ENCODE data around the gene NMRAL1.

The NMRAL1 gene

GRCh38 chr16:4517812-4518680, 43.6 kb upstream of the NMRAL1 start:
- Histone ChIP-seq H3K9me3 (ENCODE audit: severe bottlenecking) (no peaks in the 10 kb centered on the region), H3K36me3 (peaks cover 14% of the 10 kb centered on the region), H3K4me3 (ENCODE audit: low read depth, low read length) (no peak overlapping the region), H3K27me3 (ENCODE audit: insufficient read depth, low read depth, severe bottlenecking) (no peaks in the 10 kb centered on the region), H3K27ac (no peak overlapping the region; the same call in 1 of the 2 replicates)
- DNase-seq = peak; percentile 77
- TF ChIP-seq, protein P1, sequence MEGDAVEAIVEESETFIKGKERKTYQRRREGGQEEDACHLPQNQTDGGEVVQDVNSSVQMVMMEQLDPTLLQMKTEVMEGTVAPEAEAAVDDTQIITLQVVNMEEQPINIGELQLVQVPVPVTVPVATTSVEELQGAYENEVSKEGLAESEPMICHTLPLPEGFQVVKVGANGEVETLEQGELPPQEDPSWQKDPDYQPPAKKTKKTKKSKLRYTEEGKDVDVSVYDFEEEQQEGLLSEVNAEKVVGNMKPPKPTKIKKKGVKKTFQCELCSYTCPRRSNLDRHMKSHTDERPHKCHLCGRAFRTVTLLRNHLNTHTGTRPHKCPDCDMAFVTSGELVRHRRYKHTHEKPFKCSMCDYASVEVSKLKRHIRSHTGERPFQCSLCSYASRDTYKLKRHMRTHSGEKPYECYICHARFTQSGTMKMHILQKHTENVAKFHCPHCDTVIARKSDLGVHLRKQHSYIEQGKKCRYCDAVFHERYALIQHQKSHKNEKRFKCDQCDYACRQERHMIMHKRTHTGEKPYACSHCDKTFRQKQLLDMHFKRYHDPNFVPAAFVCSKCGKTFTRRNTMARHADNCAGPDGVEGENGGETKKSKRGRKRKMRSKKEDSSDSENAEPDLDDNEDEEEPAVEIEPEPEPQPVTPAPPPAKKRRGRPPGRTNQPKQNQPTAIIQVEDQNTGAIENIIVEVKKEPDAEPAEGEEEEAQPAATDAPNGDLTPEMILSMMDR (IDR thresholded peaks at IDR 0.05; ENCODE audit: low read depth, low read length) = peak; percentile 91

DNA sequence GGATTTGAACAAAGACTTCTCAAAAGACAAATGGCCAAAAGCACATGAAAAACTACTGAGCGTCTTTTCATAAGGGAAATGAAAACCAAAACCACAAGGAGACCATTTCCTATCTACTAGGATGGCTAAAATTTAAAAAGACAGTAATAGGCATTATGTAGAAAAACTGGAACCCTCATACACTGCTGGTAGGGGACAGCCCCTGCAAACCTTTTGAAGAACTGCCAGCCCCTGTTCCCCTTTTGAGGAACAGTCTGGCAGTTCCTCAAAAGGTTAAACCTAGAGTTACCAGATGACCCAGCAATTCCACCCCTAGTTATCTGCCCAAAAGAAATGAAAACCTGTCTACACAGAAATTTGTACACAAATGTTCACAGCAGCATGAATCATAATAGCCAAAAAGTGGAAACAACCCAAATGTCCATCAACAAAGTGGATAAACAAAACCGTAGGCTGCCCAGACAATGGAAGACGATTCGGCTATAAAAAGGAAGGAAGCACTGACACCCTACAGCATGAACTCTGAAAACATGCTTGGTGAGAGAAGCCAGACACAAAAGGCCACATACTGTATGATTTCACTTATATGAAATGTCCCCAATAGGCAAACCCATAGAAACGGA, 41.3 kb upstream of the NMRAL1 start:
- Histone ChIP-seq H3K27me3 (ENCODE audit: insufficient read depth, low read depth, severe bottlenecking) (no peaks in the 10 kb centered on the region), H3K9me3 (ENCODE audit: severe bottlenecking) (no peaks in the 10 kb centered on the region), H3K36me3 (peaks cover 34% of the 10 kb centered on the region), H3K4me3 (ENCODE audit: low read depth, low read length) (no peak overlapping the region), H3K27ac (no peak overlapping the region)
- DNase-seq = no peak
- TF ChIP-seq, protein P1 (IDR thresholded peaks at IDR 0.05; ENCODE audit: low read depth, low read length) = no peak

DNA sequence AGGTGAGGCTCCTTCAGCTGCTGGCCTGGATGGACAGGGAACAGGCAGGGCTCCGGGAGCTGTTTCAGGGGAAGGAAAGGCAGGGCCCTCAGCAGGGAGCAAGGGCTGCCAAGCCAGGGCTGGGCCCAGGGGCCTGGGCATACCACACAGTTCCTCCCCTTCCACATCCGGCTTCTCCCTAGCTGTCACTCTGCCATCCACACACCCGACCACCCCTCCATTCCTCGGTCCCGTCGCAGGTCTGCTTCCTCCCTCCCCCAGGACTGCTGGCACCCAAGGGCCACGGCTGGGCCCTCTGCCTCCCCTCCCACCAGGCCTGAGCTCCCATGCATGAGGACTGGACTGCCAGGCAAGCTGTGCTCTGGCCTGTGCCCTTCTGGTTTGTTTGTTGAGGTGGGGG, 40.2 kb upstream of the NMRAL1 start:
- Histone ChIP-seq H3K27ac (no peak overlapping the region), H3K27me3 (ENCODE audit: insufficient read depth, low read depth, severe bottlenecking) (no peaks in the 10 kb centered on the region), H3K4me3 (ENCODE audit: low read depth, low read length) (no peak overlapping the region), H3K36me3 (peaks cover 45% of the 10 kb centered on the region), H3K9me3 (ENCODE audit: severe bottlenecking) (no peaks in the 10 kb centered on the region)
- DNase-seq = no peak
- TF ChIP-seq, protein P1 (IDR thresholded peaks at IDR 0.05; ENCODE audit: low read depth, low read length) = no peak

DNA sequence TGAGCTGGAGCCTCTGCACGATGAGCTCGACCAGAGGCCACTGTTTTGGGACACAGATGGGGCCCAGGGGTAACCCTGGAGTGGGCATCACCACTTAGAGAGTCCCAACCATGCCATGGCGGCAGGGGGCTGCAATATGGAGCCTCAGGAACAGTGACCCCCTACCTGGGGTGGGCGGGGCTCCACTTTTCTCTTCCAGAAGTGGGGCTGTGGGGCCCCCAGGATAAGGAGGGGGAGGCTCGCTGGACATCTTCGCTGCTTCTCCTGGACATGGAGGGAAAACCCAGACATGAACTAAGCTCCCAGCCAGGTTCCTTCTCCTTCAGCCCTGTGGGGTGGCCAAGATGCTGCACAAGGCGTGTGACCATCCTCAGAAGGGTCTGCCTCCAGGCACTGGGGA, 39.5 kb upstream of the NMRAL1 start:
- no peaks in the 10 kb centered on the region for H3K27me3 ChIP-seq (ENCODE audit: insufficient read depth, low read depth, severe bottlenecking)
- H3K36me3 ChIP-seq = peaks cover 53% of the 10 kb centered on the region
- TF ChIP-seq, protein P1 (IDR thresholded peaks at IDR 0.05; ENCODE audit: low read depth, low read length) = no peak
- no peaks in the 10 kb centered on the region for H3K9me3 ChIP-seq (ENCODE audit: severe bottlenecking)
- no peak overlapping the region for H3K4me3 ChIP-seq (ENCODE audit: low read depth, low read length)
- no peak for DNase-seq
- H3K27ac ChIP-seq = no peak overlapping the region

DNA sequence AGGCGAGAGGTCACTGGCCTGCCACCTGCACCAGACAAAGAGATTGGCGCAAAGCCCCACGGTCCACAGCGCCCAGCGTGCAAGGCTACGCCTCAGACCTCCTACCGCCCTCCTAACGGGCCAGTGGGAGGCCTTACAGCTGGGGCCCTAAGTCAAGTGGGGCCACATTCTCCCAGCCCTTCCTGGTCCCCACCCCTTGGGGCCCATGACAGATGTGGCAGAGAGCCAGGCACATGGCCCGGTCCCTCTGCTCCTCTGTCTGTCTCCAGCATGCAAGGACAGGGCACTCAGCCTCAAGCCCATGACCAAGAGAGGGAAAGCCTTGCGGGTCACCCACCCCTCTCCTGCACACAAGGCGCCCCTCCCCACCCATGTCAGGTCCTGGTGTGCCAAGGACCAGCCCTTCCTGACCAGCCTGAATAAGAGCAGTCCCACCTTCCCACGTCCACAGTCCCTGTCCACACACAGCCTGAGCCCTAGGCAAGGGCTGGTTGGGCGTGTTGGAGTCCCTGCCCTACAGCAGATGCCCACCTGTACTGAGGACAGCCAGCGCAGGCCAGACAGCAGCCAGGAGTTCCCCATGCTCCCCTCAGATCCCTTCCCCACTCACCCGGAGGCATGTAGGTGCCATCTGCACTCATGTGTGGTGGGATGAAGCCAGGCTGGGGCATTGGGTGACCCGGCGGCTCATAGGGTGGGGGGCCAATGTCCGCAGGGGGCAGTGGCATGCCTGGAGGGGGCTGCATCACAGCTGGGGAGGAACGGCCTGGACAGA, 38.8 kb upstream of the NMRAL1 start:
- TF ChIP-seq, protein P1 (IDR thresholded peaks at IDR 0.05; ENCODE audit: low read depth, low read length) = no peak
- no peak for DNase-seq
- H3K9me3 ChIP-seq (ENCODE audit: severe bottlenecking) = no peaks in the 10 kb centered on the region
- no peak overlapping the region for H3K27ac ChIP-seq
- no peaks in the 10 kb centered on the region for H3K27me3 ChIP-seq (ENCODE audit: insufficient read depth, low read depth, severe bottlenecking)
- peaks cover 59% of the 10 kb centered on the region for H3K36me3 ChIP-seq
- no peak overlapping the region for H3K4me3 ChIP-seq (ENCODE audit: low read depth, low read length)

Data from WERI-Rb-1 (cell line).